HuH-7 (cell line): ENCODE data around the gene PTPRQ.
A peak's percentile ranks its signal among the peaks of the same experiment; 100 is the strongest.
"Not testable (repeated sequence)": the region's sequence is repeated elsewhere in the genome, so short reads cannot be mapped to it uniquely, and the experiment has no call there.

Experiments used
- DNase-seq: peaks from one replicate; pipeline ENCODE4 v3.0.0; 2011; ENCODE audit warnings: low spot score

Gene PTPRQ

GRCh38 chr12:80443974-80444666, at the start of gene PTPRQ:
Gene PTPRQ (plus strand): TSS chr12:80444235. CDS start chr12:80444346, 111 bp downstream.
- no peak for DNase-seq

- no peak for DNase-seq
These were observed 43.5 kb upstream of the PTPRQ start for GRCh38 chr12:80400571-80400991.

- DNase-seq, result no peak
These were observed 42.8 kb upstream of the PTPRQ start for GRCh38 chr12:80401191-80401590.

GRCh38 chr12:80404629-80405028, 39.4 kb upstream of the PTPRQ start:
- no peak for DNase-seq

GRCh38 chr12:80406253-80406652, 37.8 kb upstream of the PTPRQ start:
- DNase-seq, result no peak

GRCh38 chr12:80411787-80412186, 32.2 kb upstream of the PTPRQ start:
- DNase-seq, result no peak

- peak; percentile 40 for DNase-seq
These were observed 31.6 kb upstream of the PTPRQ start for GRCh38 chr12:80412343-80412953.

GRCh38 chr12:80413462-80413861, 30.6 kb upstream of the PTPRQ start:
- no peak for DNase-seq

GRCh38 chr12:80415466-80415865, 28.6 kb upstream of the PTPRQ start:
- DNase-seq, result no peak

GRCh38 chr12:80419644-80420043, 24.4 kb upstream of the PTPRQ start:
- no peak for DNase-seq

GRCh38 chr12:80420075-80420474, 24.0 kb upstream of the PTPRQ start:
- DNase-seq, result no peak

- DNase-seq, result no peak
These were observed 21.5 kb upstream of the PTPRQ start for GRCh38 chr12:80422550-80422949.

GRCh38 chr12:80432061-80432460, 12.0 kb upstream of the PTPRQ start:
- DNase-seq, result no peak

- no peak for DNase-seq
These were observed 2.1 kb upstream of the PTPRQ start for GRCh38 chr12:80441921-80442320.

- peak; percentile 47 for DNase-seq
These were observed 1.4 kb upstream of the PTPRQ start for GRCh38 chr12:80442426-80443222.

- DNase-seq, result no peak
These were observed 1.2 kb downstream of the PTPRQ start for GRCh38 chr12:80445083-80445793.

- DNase-seq, result no peak
These were observed 12.5 kb downstream of the PTPRQ start for GRCh38 chr12:80456513-80456912.

- DNase-seq, result no peak
These were observed 16.9 kb downstream of the PTPRQ start for GRCh38 chr12:80460972-80461371.

- not testable (repeated sequence) for DNase-seq
These were observed 17.8 kb downstream of the PTPRQ start for GRCh38 chr12:80461851-80462250.

- no peak for DNase-seq
These were observed 25.6 kb downstream of the PTPRQ start for GRCh38 chr12:80469681-80470080.

- DNase-seq, result no peak
These were observed 26.4 kb downstream of the PTPRQ start for GRCh38 chr12:80470403-80470802.

- no peak for DNase-seq
These were observed 28.2 kb downstream of the PTPRQ start for GRCh38 chr12:80472236-80472635.
